Activated naive CD4-positive, alpha-beta T cell treated with anti-CD3 and anti-CD28 coated beads, Interleukin-2, amount 50 U/mL, for 24 hours (primary cell): Measurements from ENCODE around the gene TAF11L2.
"Not testable (repeated sequence)": the region's sequence is repeated elsewhere in the genome, so short reads cannot be mapped to it uniquely, and the experiment has no call there.

Source experiments
- H3K27ac Mint-ChIP-seq: one replicate; pipeline ENCODE4 v1.8.0; 2021; ENCODE audit warnings: mild to moderate bottlenecking, mixed read lengths
- H3K27me3 Mint-ChIP-seq: one replicate; pipeline ENCODE4 v1.8.0; 2021; ENCODE audit warnings: mixed read lengths
- H3K36me3 Mint-ChIP-seq: one replicate; pipeline ENCODE4 v1.8.0; 2021; ENCODE audit warnings: mixed read lengths
- H3K4me1 Mint-ChIP-seq: one replicate; pipeline ENCODE4 v1.8.0; 2021; ENCODE audit warnings: mixed read lengths
- H3K4me3 Mint-ChIP-seq: one replicate; pipeline ENCODE4 v1.8.0; 2021; ENCODE audit warnings: mild to moderate bottlenecking, mixed read lengths
- H3K9me3 Mint-ChIP-seq: one replicate; pipeline ENCODE4 v1.8.0; 2021; ENCODE audit warnings: mixed read lengths

The TAF11L2 gene

GRCh38 chr5:17511775-17512325, 13.8 kb downstream of the TAF11L2 start:
- Mint-ChIP-seq H3K27ac (no peak overlapping the region), H3K27me3 (no peaks in the 10 kb centered on the region), H3K9me3 (no peaks in the 10 kb centered on the region), H3K36me3 (no peaks in the 10 kb centered on the region), H3K4me3 (no peak overlapping the region), H3K4me1 (no peaks in the 10 kb centered on the region)

- not testable (repeated sequence) for H3K27me3 Mint-ChIP-seq, H3K4me1 Mint-ChIP-seq, H3K27ac Mint-ChIP-seq, H3K9me3 Mint-ChIP-seq, H3K4me3 Mint-ChIP-seq, H3K36me3 Mint-ChIP-seq
Measured at GRCh38 chr5:17517526-17517925, 19.5 kb downstream of the TAF11L2 start.

- not testable (repeated sequence) for H3K4me1 Mint-ChIP-seq, H3K9me3 Mint-ChIP-seq, H3K27me3 Mint-ChIP-seq, H3K36me3 Mint-ChIP-seq, H3K27ac Mint-ChIP-seq, H3K4me3 Mint-ChIP-seq
Measured at GRCh38 chr5:17518067-17518466, 20.0 kb downstream of the TAF11L2 start, which contains the start of gene TAF11L3. TAF11L3 (plus strand) TSS chr5:17518367.

- not testable (repeated sequence) for H3K27me3 Mint-ChIP-seq, H3K4me3 Mint-ChIP-seq, H3K27ac Mint-ChIP-seq, H3K9me3 Mint-ChIP-seq, H3K36me3 Mint-ChIP-seq, H3K4me1 Mint-ChIP-seq
Measured at GRCh38 chr5:17519508-17519907, 21.5 kb downstream of the TAF11L2 start.

GRCh38 chr5:17521501-17521900, 23.5 kb downstream of the TAF11L2 start, which contains the start of gene TAF11L4:
TAF11L4 (plus strand) TSS chr5:17521801.
- not testable (repeated sequence) for H3K4me3 Mint-ChIP-seq, H3K4me1 Mint-ChIP-seq, H3K9me3 Mint-ChIP-seq, H3K27ac Mint-ChIP-seq, H3K27me3 Mint-ChIP-seq, H3K36me3 Mint-ChIP-seq

- H3K4me3 Mint-ChIP-seq, H3K27me3 Mint-ChIP-seq, H3K27ac Mint-ChIP-seq, H3K36me3 Mint-ChIP-seq, H3K4me1 Mint-ChIP-seq, H3K9me3 Mint-ChIP-seq: not testable (repeated sequence)
Measured at GRCh38 chr5:17524935-17525334, 26.9 kb downstream of the TAF11L2 start, which contains the start of gene TAF11L5. TAF11L5 (plus strand) TSS chr5:17525235.

- not testable (repeated sequence) for H3K27me3 Mint-ChIP-seq, H3K9me3 Mint-ChIP-seq, H3K4me1 Mint-ChIP-seq, H3K4me3 Mint-ChIP-seq, H3K27ac Mint-ChIP-seq, H3K36me3 Mint-ChIP-seq
Measured at GRCh38 chr5:17526504-17526903, 28.5 kb downstream of the TAF11L2 start.

GRCh38 chr5:17528369-17528768, 30.3 kb downstream of the TAF11L2 start, which contains the start of gene TAF11L6:
TAF11L6 (plus strand) TSS chr5:17528669.
- H3K9me3 Mint-ChIP-seq, H3K27me3 Mint-ChIP-seq, H3K36me3 Mint-ChIP-seq, H3K4me1 Mint-ChIP-seq, H3K27ac Mint-ChIP-seq, H3K4me3 Mint-ChIP-seq: not testable (repeated sequence)
